WTC11 (cell line): ENCODE data around the gene DEPDC5. TPM values are rescaled to one million over a fixed set of nuclear protein-coding genes. Genes with fewer than 3 reads are reported as not detected.

Experiments used
- ATAC-seq: fragments of 200-7000 bp; cut with Tn5 transposase; 2 replicates; pipeline ENCODE4 v1.10.0; 2021; ENCODE audit warnings: mild to moderate bottlenecking, moderate library complexity
- CTCF ChIA-PET: fragments of 300-600 bp; sonication (Branson Sonifier 250); formaldehyde crosslinking; loops from one replicate; lab custom pipeline; 2021; ENCODE audit warnings: antibody characterized with exemption; lab: Charles Lee
- POLR2A ChIA-PET: fragments of 350-600 bp; sonication (Branson Sonifier 250); formaldehyde crosslinking; loops from one replicate; lab custom pipeline; 2021; ENCODE audit warnings: antibody characterized with exemption; lab: Charles Lee
- DNase-seq: peaks from one replicate; pipeline ENCODE4 v3.0.0; 2021; ENCODE audit warnings: low spot score
- H3K27ac Mint-ChIP-seq: 2 replicates; pipeline ENCODE4 v1.8.0; 2021; ENCODE audit warnings: mixed read lengths
- H3K27me3 Mint-ChIP-seq: 2 replicates; pipeline ENCODE4 v1.8.0; 2021; ENCODE audit warnings: low read depth, mild to moderate bottlenecking, moderate library complexity, mixed read lengths
- H3K36me3 Mint-ChIP-seq: 2 replicates; pipeline ENCODE4 v1.8.0; 2021; ENCODE audit warnings: mixed read lengths
- H3K4me1 Mint-ChIP-seq: 2 replicates; pipeline ENCODE4 v1.8.0; 2022; ENCODE audit warnings: mixed read lengths
- H3K4me3 Mint-ChIP-seq: 2 replicates; pipeline ENCODE4 v1.8.0; 2021; ENCODE audit warnings: mild to moderate bottlenecking, moderate library complexity, mixed read lengths
- H3K9me3 Mint-ChIP-seq: 2 replicates; pipeline ENCODE4 v1.8.0; 2021; ENCODE audit warnings: mixed read lengths
- AFF4 ChIP-seq: sonication (generic); formaldehyde crosslinking; IDR thresholded peaks from 2 replicates; pipeline ENCODE4 v1.8.1; 2023; ENCODE audit warnings: mild to moderate bottlenecking, missing genetic modification reagents, borderline replicate concordance
- CBFB ChIP-seq: sonication (generic); formaldehyde crosslinking; IDR thresholded peaks from 2 replicates; pipeline ENCODE4 v1.8.1; 2022; ENCODE audit warnings: mild to moderate bottlenecking, low read depth, missing genetic modification reagents
- CREB1 ChIP-seq: sonication (generic); formaldehyde crosslinking; IDR thresholded peaks from 2 replicates; pipeline ENCODE4 v1.8.0; 2023; ENCODE audit warnings: mild to moderate bottlenecking, missing genetic modification reagents
- ESRRA ChIP-seq: sonication (generic); formaldehyde crosslinking; IDR thresholded peaks from 2 replicates; pipeline ENCODE4 v1.8.1; 2022; ENCODE audit warnings: mild to moderate bottlenecking, missing genetic modification reagents, borderline replicate concordance
- FOXJ3 ChIP-seq: sonication (generic); formaldehyde crosslinking; IDR thresholded peaks from 2 replicates; pipeline ENCODE4 v1.9.0; 2021; ENCODE audit warnings: missing genetic modification reagents, mild to moderate bottlenecking, borderline replicate concordance
- GABPB1 ChIP-seq: sonication (generic); formaldehyde crosslinking; IDR thresholded peaks from 2 replicates; pipeline ENCODE4 v1.8.1; 2023; ENCODE audit warnings: mild to moderate bottlenecking, missing genetic modification reagents
- HMGA2 ChIP-seq: fragments of 250-450 bp; sonication (Bioruptor Pico); IDR thresholded peaks from 2 replicates; pipeline ENCODE4 v1.4.0; 2021; ENCODE audit warnings: mild to moderate bottlenecking, moderate library complexity
- MXD4 ChIP-seq: fragments of 250-450 bp; sonication (Bioruptor Pico); IDR thresholded peaks from 2 replicates; pipeline ENCODE4 v1.8.0; 2021; ENCODE audit warnings: mild to moderate bottlenecking, moderate library complexity, borderline replicate concordance
- MYBL2 ChIP-seq: sonication (generic); formaldehyde crosslinking; IDR thresholded peaks from 2 replicates; pipeline ENCODE4 v1.8.1; 2023; ENCODE audit warnings: mild to moderate bottlenecking, moderate library complexity, missing genetic modification reagents
- NR1H2 ChIP-seq: sonication (generic); formaldehyde crosslinking; IDR thresholded peaks from 2 replicates; pipeline ENCODE4 v1.9.0; 2021; ENCODE audit warnings: mild to moderate bottlenecking, moderate library complexity, missing genetic modification reagents
- RELA ChIP-seq: sonication (generic); formaldehyde crosslinking; IDR thresholded peaks from 2 replicates; pipeline ENCODE4 v1.8.1; 2022; ENCODE audit warnings: missing genetic modification reagents, mild to moderate bottlenecking, borderline replicate concordance
- RORB ChIP-seq: fragments of 250-450 bp; sonication (Bioruptor Pico); IDR thresholded peaks from 2 replicates; pipeline ENCODE4 v1.9.0; 2021; ENCODE audit warnings: mild to moderate bottlenecking
- SMAD3 ChIP-seq: sonication (generic); formaldehyde crosslinking; IDR thresholded peaks from 2 replicates; pipeline ENCODE4 v1.8.0; 2022; ENCODE audit warnings: missing genetic modification reagents, mild to moderate bottlenecking, borderline replicate concordance
- TEAD1 ChIP-seq: sonication (generic); formaldehyde crosslinking; IDR thresholded peaks from 2 replicates; pipeline ENCODE4 v1.8.0; 2022; ENCODE audit warnings: mild to moderate bottlenecking, missing genetic modification reagents
- TP53 ChIP-seq: sonication (generic); formaldehyde crosslinking; IDR thresholded peaks from 2 replicates; pipeline ENCODE4 v1.8.1; 2023; ENCODE audit warnings: mild to moderate bottlenecking, missing genetic modification reagents
- ZNF281 ChIP-seq: sonication (generic); formaldehyde crosslinking; IDR thresholded peaks from 2 replicates; pipeline ENCODE4 v1.8.0; 2023; ENCODE audit warnings: mild to moderate bottlenecking, missing genetic modification reagents
- ZNF416 ChIP-seq: fragments of 250-450 bp; sonication (Bioruptor Pico); IDR thresholded peaks from 2 replicates; pipeline ENCODE4 v1.9.0; 2021; ENCODE audit warnings: mild to moderate bottlenecking, inconsistent platforms
- total RNA-seq: library from RNA; stranded (reverse); gene quantifications from 3 replicates; pipeline ENCODE4 v1.2.3, GENCODE V29; 2021
- TF ChIP-seq, protein P1 (sequence below): sonication (generic); formaldehyde crosslinking; IDR thresholded peaks from 2 replicates; pipeline ENCODE4 v1.8.0; 2022; ENCODE audit warnings: mild to moderate bottlenecking, missing genetic modification reagents
- TF ChIP-seq, protein P2 (sequence below): sonication (generic); formaldehyde crosslinking; IDR thresholded peaks from 2 replicates; pipeline ENCODE4 v1.8.1; 2023; ENCODE audit warnings: mild to moderate bottlenecking, missing genetic modification reagents, moderate library complexity
- TF ChIP-seq, protein P3 (sequence below): fragments of 250-450 bp; sonication (Bioruptor Pico); conservative IDR thresholded peaks from 2 replicates; pipeline ENCODE4 v1.9.0; 2021; ENCODE audit warnings: mild to moderate bottlenecking

The DEPDC5 gene
- total RNA-seq, 1 experiment from 2014 or later: 40.5 TPM

GRCh38 chr22:31850135-31850534 is 96.3 kb downstream of the DEPDC5 start:
- Mint-ChIP-seq H3K4me3 (no peak overlapping the region), H3K36me3 (peaks cover 51% of the 10 kb centered on the region), H3K27ac (no peak overlapping the region), H3K27me3 (no peaks in the 10 kb centered on the region), H3K4me1 (peaks cover 3% of the 10 kb centered on the region), H3K9me3 (peaks cover 27% of the 10 kb centered on the region)
- ChIA-PET CTCF (no interaction called here), POLR2A (no interaction called here)
- DNase-seq (no peak), ATAC-seq (no peak)
- TF ChIP-seq HMGA2 (CRISPR knock-in tag) (no peak), NR1H2 (no peak), ESRRA (CRISPR knock-in tag) (no peak), RORB (CRISPR knock-in tag) (no peak), TP53 (CRISPR knock-in tag) (no peak), FOXJ3 (no peak), TEAD1 (CRISPR knock-in tag) (no peak), CBFB (CRISPR knock-in tag) (no peak)
- TF ChIP-seq, protein P1, sequence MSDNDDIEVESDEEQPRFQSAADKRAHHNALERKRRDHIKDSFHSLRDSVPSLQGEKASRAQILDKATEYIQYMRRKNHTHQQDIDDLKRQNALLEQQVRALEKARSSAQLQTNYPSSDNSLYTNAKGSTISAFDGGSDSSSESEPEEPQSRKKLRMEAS (CRISPR knock-in tag): no peak
- TF ChIP-seq, protein P2, sequence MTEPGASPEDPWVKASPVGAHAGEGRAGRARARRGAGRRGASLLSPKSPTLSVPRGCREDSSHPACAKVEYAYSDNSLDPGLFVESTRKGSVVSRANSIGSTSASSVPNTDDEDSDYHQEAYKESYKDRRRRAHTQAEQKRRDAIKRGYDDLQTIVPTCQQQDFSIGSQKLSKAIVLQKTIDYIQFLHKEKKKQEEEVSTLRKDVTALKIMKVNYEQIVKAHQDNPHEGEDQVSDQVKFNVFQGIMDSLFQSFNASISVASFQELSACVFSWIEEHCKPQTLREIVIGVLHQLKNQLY (CRISPR knock-in tag): no peak
- TF ChIP-seq, protein P3, sequence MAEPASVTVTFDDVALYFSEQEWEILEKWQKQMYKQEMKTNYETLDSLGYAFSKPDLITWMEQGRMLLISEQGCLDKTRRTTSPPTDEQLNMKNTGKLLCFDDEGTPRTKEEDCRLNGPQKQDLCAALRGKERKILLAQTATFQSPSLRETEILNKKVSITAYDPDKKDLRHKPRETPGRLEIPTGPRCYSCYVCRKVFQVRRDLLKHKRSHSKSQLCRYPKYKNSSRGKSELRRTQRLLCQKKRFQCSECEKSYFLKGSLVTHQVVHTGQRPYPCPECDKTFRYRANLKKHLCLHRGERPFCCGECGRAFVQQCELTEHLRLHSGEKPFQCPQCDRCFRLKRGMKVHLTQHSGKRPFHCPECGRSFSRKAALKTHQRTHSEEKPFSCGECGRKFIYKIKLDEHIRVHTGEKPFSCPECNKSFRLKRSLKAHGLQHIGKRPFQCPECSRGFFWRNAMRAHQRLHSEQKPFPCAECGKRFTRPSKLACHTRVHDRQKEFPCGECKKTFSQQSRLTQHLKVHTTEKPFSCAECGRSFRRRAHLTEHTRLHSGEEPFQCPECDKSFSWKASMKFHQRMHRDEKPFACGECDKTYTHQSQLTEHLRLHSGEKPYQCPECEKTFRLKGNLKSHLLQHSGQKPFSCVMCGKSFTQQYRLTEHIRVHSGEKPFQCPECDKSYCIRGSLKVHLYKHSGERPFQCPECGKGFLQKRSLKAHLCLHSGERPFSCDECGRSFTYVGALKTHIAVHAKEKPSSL (CRISPR knock-in tag): no peak

- TF ChIP-seq AFF4 (no peak), ZNF281 (CRISPR knock-in tag) (no peak), ZNF416 (CRISPR knock-in tag) (no peak), RELA (CRISPR knock-in tag) (no peak), CREB1 (no peak), GABPB1 (CRISPR knock-in tag) (no peak), MYBL2 (no peak), MXD4 (CRISPR knock-in tag) (no peak), SMAD3 (CRISPR knock-in tag) (no peak)
- DNase-seq (no peak), ATAC-seq (no peak)
- Mint-ChIP-seq H3K36me3 (peaks cover 25% of the 10 kb centered on the region), H3K27me3 (no peaks in the 10 kb centered on the region), H3K27ac (no peak overlapping the region), H3K4me3 (no peak overlapping the region), H3K4me1 (peaks cover 12% of the 10 kb centered on the region), H3K9me3 (peaks cover 14% of the 10 kb centered on the region)
- CTCF ChIA-PET: interaction anchor here (1.1 kb wide), 1 partner anchor 118 kb away, joined by 3 read pairs; no protein-coding TSS in a partner anchor
- POLR2A ChIA-PET: no interaction called here
These were observed 99.0 kb downstream of the DEPDC5 start for GRCh38 chr22:31852691-31853421.
